DMS79 (cell line): ENCODE results near the gene MYH11.

ENCODE experiments used
- DNase-seq: peaks from one replicate; lab custom pipeline; 2025; lab: John Stamatoyannopoulos, UW

Gene MYH11

DNA sequence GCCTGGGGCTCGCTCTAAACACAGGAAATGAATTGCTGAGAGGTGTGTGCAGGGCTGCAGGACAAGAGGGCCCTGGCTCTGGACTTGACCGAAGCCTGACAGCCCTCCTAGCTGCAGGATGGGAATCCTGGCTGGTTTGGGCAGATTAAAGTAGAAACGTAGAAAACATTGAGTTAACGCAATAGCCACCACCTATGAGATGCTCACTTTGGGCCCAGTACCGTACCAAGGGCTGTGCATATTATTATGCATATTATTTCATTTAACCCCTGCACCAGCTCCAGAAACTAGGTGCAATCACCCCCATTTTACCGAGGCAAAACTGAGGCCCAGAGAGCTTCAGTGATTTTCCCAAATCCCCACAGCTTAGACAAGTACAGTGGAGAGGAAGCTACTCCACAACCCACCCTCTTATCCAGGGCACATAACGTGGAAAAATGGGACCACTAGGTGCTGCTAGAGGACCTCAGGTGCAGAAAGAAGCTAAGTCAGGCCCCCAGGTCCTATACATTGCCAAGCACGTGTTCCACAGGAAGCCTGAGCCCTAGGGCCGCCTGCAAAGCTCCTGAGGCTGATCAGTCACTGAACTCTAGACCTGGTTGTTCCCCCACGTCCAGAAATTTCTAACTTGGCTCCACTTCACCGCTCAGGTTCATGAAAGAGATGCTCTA, 79.2 kb downstream of the MYH11 start:
- peak; percentile 12 for DNase-seq

DNA sequence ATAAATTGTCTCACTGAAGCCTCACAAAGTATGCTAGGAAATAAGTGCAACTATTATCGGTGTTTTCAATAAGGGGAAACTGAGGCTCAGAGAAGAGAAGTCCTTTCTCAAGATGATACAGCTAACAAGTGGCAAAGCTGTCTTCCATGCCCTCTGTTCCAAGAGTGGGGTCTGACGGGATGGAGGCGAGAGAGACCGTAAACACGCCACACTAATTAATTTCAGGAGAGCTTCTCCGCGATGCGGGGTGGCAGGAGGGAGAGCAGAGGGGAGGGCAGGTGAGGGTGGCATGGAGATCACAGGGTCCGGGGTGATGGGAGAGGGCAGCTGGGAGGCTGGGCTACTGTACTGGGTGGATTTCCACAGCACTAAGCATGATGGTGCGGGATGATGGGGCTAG, 80.3 kb downstream of the MYH11 start:
- DNase-seq = no peak

DNA sequence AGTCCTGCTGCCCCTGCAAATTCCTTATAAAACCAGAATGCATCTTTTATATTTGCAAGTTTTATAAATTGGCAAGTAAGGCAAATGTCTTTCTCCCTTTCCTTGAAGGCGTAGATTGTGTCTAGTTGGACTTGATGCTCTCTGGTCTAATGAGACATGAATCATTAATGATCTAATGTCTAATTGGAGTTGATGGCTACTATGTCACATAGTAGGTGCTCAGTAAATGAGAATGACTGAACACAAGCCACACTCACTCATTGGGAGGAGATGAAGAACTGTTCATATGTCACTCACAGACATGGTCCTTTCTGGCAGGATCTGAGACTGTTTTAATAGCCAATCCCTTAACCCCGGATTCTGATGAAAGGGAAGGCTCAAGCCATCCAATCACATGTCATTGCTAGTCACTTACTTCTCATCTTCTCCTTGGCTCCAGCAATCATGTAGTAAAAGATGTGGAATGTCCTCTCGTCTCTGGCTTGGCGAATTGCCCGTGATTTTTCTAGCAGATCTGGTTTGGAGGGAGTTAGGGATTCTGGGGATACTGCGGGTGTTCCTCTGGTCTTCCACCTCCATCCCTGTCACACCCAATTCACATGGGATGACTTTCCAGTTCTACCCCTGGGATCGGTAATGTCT, 81.0 kb downstream of the MYH11 start:
- no peak for DNase-seq

DNA sequence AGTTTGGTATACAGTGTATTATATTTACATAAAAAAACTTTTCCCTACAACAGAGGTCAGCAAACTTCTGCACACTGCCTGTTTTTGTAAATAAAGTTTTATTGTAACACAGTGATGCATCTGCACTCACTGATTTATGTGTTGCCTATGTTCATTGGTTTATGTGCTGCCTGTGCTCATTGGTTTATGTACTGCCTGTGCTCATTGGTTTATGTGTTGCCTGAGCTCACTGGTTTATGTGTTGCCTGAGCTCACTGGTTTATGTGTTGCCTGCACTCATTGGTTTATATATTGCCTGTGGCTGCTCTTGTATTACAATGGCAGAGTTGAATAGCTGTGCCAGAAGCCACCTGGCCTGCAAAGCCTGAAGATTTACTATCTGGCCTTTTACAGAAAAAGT, 81.6 kb downstream of the MYH11 start:
- DNase-seq = no peak

DNA sequence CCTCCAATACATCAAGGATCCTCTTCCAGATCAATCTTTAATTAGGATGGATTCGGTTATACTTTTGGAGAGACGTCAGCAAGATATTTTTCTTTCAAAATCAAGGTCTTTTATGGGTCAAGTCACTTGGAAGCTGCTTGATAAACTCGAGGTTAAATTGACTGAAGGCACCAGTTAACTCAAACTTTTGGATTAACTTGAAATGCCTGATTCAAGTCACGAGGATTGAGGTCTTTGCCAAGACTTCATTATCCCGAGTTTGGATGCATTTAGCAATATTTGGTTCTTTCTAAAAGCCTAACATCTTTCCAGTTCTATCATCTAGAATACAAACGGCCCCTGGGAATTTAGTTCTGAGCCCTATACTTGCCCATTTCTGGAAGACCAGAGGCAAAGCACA, 82.9 kb downstream of the MYH11 start:
- DNase-seq = no peak

DNA sequence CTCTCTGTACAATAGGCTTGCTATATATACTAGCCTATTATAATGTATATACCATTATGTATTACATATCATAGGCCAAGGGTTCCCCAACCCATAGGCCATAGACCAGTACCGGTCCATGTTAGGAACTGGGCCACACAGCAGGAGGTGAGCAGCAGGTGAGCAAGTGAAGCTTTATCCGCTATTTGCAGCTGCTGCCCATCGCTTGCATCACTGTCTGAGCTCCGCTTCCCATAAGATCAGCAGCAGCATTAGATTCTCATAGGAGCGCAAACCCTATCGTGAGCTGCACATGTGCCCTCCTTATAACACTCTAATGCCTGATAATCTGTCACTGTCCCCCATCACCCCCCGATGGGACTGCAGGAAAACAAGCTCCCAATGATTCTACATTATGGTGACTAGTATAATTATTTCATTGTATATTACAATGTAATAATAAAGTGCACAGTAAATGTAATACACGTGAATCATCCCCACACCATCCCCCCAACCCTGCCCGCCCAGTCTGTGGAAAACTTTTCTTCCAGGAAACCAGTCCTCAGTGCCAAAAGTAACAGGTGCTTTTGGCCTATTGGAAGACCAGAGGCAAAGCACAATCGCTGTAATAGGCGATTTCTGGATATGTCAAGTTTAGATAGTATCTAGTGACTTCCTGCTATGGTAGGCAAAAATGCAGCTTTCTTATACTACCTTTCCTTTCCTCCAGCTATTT, 84.1 kb downstream of the MYH11 start:
- DNase-seq = no peak

DNA sequence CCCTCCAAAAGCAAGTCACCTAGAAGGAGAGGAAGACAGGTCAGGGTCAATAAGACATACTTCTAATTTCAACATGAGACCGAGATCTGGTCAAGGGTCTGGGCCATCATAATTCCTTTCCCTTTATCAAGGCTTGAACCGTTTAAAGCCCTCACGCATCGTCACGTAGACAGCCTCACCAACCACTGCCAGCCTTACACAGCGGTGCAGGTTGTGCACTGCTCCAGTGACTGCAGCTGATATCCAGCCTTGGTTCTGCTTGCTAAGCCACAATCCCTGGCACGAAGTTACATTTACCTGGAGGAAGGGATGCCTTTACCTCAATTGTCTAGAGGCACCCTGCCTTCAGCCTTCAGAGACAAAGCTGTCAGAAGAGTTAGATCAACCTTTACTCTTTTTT, 85.1 kb downstream of the MYH11 start:
- DNase-seq = no peak

DNA sequence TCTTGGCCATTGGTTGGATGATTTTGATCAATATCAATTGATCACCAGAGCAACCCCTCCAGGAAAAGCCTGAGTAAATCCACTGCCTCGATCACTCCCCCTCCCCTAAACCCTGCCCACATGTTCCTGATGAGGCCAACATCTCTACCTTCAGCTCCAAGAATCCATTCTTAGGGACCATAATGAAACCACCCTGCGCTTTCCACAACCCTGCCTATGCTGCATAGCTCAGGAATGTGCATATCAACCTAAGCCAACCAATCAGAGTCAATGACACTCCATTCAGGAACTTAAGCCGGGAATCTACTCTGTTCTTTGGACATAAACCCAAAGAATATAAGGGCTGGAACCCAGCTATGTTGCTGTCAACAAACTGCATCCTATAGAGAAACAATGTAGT, 86.3 kb downstream of the MYH11 start:
- no peak for DNase-seq

DNA sequence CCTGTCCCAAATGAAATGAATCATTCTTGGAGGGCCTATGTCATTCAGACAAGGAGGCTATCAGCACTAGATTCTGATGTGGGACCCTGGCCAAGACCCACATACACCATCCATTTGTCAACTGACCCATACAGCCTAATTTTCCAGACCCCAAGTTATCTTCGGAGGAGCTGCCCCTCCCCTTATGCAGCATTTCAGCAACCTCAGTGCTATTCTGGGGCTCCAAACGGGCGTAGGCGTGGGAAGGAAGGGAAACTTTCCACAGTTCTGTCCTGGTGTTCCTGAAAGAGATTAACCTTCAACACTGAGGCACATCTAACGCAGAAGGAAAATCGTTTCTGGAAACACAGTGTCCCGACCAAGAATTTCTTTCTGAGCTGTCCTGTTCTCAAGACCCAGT, 86.7 kb downstream of the MYH11 start:
- no peak for DNase-seq

DNA sequence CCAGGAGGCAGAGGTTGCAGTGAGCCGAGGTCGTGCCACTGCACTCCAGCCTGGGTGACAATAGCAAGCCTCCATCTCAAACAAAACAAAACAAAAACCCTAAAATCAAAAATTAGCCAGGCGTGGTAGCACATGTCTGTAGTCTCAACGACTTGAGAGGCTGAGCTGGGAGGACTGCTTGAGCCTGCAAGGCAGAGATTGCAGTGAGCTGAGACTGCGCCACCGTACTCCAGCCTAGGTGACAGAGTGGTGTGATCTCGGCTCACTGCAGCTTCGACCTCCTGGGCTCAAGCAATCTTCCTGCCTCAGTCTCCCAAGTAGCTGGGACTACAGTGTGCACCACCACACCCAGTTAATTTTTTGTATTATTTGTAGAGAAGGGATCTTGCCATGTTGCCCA, 87.6 kb downstream of the MYH11 start:
- DNase-seq = no peak

DNA sequence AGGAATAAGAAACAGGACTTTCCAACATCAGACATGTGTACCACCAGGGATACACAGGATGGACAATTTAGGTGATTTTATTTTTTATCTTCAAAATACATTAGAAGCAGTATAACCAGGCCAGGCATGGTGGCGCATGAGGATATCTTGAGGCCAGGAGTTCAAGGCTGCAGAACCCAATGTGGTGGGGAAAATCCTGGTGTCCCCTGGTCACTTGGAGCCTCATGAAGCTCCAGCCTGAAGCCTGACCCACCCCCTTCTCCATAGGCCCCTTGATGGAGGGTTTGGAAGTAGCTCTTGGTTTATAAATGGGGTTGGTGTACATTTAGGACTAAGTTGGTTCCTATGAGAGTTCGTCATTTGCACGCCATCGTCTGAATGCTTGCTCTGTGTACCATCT, 88.6 kb downstream of the MYH11 start:
- DNase-seq = no peak

DNA sequence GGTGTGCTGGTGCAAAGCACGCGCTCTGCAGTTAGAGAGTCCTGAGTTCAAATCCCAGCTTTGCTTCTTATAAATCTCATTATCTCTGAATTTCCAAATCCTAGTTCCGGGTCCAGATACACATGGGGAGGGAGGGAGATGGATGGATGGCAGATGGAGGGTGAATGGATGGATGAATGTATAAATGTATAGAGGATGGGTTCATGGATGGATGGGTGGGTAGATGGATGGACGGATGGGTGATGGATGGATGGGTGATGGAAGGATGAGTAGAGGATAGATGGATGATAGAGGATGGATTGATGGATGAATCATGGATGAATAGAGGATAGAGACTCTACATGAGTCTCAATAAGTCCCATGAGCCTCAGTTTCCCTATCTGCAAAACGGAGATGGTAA, 89.9 kb downstream of the MYH11 start:
- no peak for DNase-seq

DNA sequence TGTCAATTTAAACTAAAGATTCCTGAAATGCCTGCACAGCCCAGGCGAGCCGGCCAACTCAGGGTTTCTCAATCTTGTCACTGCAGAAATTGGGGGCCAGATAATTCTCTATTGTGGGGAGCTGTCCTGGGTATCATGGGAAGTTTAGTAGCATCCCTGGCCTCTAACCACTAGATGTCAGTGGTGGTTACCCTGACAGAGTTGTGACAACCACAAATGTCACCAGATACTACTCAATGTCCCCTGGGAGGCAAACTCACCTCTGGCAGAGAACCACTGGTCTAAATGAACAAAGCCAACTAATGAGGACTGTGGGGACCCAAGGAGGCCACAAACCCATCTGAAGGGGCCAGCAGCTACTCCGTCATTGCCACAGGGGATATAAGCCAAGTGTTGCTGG, 90.9 kb downstream of the MYH11 start:
- DNase-seq = peak; percentile 50

DNA sequence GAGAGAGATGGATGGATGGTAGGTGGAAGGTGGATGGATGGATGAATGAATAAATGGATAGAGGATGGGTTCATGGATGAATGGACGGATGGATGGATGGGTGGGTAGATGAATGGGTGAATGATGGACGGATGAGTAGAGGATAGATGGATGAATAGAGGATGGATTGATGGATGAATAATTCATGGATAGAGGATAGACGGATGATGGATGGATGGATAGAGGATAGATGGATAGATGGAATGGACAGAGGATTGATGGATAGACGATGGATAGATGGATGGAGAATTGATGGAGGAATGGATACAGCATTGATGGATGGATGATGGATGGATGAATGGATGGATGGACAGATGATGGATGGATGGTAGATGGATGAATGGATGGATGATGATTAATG, 91.7 kb downstream of the MYH11 start:
- no peak for DNase-seq

DNA sequence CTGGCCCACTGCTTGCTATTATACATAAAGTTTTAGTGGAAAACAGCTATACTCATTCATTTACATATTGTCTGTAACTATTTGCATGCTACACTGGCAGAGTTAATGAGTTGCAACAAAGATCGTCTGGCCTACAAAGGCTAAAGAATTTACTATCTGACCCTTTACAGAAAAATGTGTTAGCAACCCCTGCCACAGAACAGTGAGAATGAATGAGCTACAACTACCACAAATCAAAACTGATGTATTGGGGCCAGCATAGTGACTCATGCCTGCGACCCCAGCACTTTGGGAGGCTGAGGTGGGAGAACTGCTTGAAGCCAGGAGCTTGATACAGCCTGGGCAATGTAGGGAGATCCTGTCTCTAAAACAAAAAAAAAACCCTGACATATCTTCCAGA, 92.7 kb downstream of the MYH11 start:
- DNase-seq = no peak

DNA sequence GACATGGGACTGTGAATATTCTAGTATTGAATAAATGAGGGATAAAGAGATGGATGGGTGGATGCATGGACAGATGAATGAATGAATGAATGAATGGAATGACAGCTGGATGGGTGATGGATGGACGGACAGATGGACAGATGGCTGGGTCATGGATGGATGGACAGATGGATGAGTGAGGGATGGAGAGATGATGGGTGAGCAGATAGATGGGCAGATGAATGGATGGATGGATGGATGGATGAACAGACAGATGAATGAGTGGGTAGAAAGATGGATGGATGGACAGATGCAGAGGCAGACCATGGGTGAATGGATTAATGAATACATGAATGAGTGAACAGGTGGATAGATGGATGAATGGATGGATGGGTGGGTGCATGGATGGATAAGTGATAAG, 96.7 kb downstream of the MYH11 start:
- DNase-seq = no peak

DNA sequence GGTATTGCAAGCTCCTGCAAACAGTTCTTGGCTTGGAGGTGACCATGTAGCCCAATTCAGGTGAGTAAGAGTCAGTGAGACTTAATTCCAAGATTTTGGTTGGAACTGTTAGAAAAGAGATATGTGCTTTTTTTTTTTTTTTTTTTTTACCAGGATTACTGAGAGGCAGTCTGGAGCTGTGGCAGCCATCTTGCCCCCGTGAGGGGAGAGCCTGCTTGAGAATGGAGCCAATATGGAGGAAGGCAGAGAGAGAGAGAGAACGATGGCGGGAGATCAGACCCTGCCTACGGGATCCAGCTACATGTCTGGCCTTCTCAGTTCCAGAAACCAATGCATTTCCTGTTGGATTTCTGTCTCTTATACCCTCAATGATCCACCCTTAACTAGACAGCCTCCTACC, 97.8 kb downstream of the MYH11 start:
- no peak for DNase-seq

DNA sequence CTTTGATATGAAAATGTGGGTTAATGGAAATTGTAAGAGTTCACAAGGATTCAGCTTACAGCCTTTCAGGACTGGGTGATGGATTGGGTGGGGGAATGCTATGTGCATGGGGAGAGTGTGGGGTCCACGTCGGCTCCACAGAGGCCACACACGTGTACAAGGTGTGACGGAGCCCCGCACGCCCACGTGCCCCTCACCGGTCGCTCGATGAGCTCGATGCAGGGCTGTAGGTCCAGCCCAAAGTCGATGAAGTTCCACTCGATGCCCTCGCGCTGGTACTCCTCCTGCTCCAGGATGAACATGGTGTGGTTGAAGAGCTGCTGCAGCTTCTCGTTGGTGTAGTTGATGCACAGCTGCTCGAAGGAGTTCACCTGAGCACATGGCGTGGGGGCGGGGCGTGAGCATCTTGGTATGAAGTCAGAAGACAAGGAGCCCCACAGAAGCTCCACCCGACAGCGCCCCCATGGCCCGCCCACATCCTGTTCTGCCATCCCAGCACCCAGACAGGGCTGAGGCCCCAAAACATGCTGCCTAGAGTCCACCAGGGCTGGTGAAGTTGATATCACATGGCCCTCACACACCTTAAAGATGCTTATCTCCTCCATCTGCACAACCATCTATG, 99.1 kb downstream of the MYH11 start:
- DNase-seq = no peak

DNA sequence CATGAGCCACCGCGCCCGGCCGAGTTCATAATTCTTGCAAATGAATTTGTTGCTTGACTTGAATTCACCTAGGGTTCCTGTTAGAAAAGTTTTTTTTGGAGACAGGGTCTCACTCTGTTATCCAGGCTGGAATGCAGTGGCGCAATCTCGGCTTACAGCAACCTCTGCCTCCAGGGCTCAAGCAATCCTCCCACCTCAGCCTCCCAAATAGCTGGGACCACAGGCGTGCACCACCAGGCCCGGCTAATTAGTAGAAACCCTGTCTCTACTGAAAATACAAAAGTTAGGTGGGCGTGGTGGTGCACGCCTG, 99.8 kb downstream of the MYH11 start:
- no peak for DNase-seq

DNA sequence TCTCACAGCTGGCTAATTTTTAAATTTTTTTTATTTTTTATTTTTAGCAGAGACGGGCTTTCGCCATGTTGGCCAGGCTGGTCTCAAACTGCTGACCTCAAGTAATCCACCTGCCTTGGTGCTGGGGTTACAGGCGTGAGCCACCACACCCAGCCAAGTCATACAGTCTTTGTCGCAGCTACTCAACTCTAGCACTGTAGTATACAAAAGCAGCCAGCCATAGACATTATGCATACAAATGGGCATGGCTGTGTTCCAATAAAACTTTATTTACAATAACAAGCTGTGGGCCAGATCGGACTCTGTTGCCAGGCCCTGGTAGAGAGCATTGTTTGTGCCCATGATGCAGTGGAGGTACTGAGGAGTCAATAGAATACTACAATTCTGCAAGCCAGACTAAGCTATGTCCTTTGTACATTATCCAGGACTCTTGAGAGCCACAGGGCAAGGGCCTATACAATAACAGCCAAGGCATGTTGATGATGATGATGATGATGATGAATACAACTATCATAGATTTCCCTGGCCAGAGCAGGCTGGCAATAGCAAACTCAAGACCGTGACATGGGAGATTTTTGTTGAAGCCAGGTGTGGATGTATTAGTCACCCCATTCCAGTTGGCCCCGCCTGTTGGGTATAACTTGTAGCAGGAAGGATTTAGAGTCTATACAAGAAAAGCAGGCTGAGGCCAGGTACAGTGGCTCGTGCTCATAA, 101.8 kb downstream of the MYH11 start:
- DNase-seq = no peak

DNA sequence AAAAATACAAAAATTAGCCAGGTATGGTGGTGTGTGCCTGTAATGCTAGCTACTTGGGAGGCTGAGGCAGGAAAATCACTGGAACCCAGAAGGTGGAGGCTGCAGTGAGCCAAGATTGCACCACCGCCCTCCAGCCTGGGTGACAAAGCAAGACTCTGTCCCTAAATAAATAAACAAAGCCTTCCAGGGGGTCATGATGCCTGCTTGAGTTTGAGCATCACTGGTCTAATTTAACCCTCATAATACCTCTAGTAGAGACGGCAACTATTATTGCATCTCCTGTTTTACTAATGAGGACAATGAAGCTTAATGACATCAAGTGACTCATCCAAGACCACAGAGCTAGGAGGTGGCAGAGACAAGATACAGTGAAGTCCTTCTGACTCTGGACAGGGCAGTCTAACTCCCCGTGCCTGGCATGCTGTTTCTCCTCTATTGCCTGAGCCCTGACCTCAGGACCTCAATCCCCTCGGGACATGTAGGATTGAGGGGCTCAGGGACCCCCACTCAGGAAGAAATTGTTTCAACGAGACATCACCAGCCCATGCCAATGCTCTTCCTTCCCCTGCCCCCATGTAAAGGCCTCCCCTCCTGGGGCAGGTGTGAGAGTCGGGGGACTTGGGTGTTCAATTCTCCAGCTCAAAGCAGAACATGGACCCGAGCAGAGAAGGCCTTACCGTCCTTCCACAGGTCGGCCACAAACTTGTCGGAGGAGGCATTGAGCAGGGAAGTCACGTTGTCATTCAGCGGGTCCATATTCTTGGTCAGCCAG, 103.9 kb downstream of the MYH11 start:
- DNase-seq = no peak

DNA sequence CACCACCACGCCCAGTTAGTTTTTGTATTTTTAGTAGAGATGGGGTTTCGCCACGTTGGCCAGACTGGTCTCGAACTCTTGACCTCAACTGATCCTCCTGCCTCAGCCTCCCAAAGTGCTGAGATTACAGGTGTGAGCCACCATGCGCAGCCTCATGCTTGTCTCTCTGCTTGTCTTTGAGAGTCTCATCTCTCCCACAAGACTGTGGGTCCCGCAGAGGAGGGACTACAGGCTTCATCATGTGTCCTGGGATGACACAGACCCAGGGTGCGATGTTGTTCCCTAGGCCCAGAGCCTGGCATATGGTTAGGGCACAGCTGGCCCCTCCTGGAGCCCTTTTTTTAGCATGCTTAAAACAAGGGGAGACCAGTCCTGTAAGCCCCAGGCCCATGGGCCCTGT, 104.9 kb downstream of the MYH11 start:
- DNase-seq = no peak
